Uterus (tissue), 4 donors: ENCODE results near the gene NEIL1. TPM values are rescaled to one million over a fixed set of nuclear protein-coding genes. Genes with fewer than 3 reads are reported as not detected.

Experiments used
- DNase-seq, 2 donors: peaks; one replicate each; pipeline ENCODE4 v3.0.0-alpha.2; 2019 to 2020
- H3K27ac ChIP-seq, 2 donors: fragments of 200-600 bp; sonication (generic); 1 replicate in 1 of 2; 2 replicates in 1 of 2; pipeline ENCODE4 v1.5.1; 2016 to 2018
- H3K27me3 ChIP-seq, 2 donors: fragments of 200-600 bp; sonication (generic); one replicate each; pipeline ENCODE4 v1.5.1; 2018 to 2019; ENCODE audit warnings: control low read depth in 1 of 2
- H3K36me3 ChIP-seq, 2 donors: fragments of 200-600 bp; sonication (generic); one replicate each; pipeline ENCODE4 v1.5.1; 2019; ENCODE audit warnings: control low read depth in 1 of 2
- H3K4me1 ChIP-seq, 2 donors: fragments of 200-600 bp; sonication (generic); one replicate each; pipeline ENCODE4 v1.5.1; 2018 to 2019; ENCODE audit warnings: control low read depth in 1 of 2
- H3K4me3 ChIP-seq, 2 donors: fragments of 200-600 bp; sonication (generic); 1 replicate in 1 of 2; 2 replicates in 1 of 2; pipeline ENCODE4 v1.5.1; 2018 to 2019; ENCODE audit warnings: mild to moderate bottlenecking in 1 of 2
- H3K9me3 ChIP-seq, 2 donors: fragments of 200-600 bp; sonication (generic); one replicate each; pipeline ENCODE4 v1.5.1; 2019; ENCODE audit warnings: control low read depth in 1 of 2
- POLR2A ChIP-seq, 2 donors: fragments of 450-650 bp; IDR thresholded peaks; one replicate each; pipeline ENCODE4 v1.6.1; 2016; ENCODE audit warnings: antibody characterized with exemption in 2 of 2, mild to moderate bottlenecking in 1 of 2, moderate library complexity in 1 of 2
- intact Hi-C: fragments of 100-400 bp; cut with DNase I; formaldehyde crosslinking; loops from one replicate; pipeline ENCODE4 v1.15.1; 2023; ENCODE audit warnings: low total_unique reads
- total RNA-seq, 4 donors: library from RNA; depleted of rRNA in 3 of 4; stranded (reverse); fragments of >200 nt in 3 of 4; gene quantifications; one replicate each; pipeline versions ENCODE4 v1.1.0 to v1.2.4, GENCODE V29; 2014 to 2023
- TF ChIP-seq, protein P1 (sequence below), 4 experiments: fragments of 200-600 bp in 2 of 4; fragments of 450-650 bp in 2 of 4; sonication (generic) in 2 of 4; IDR thresholded peaks; one replicate each; pipeline ENCODE4 v1.5.1; 2016 to 2019; ENCODE audit warnings: antibody characterized with exemption in 4 of 4, mild to moderate bottlenecking in 2 of 4, moderate library complexity in 1 of 4
- donor health status: DM: yes; HTN: yes; CAD: no.

NEIL1 gene
- total RNA-seq, 4 donors from 2014 or later = 6.5 to 155 (median 37.2) TPM

DNA sequence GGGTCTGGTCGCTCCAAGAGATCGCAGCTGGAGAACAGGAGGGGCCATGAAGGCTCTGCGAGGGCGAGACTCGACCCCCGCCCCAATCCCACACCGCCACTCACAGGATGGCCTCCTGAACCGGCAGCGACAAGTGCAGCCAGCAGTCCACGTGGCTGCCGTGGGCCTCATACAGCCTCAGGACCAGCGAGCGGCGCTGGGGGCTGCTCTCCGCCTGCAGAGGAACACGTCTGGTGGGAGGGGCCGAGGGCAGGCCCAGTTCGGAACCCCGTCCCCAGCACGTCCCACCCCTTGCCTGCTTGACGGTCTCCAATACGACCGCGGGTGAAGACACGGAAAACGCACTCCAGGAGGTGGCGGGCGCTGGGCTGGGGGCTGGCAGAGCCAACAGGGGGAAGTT is 9.2 kb downstream of the NEIL1 start:
- H3K27me3 ChIP-seq = no peaks in the 10 kb centered on the region
- H3K4me3 ChIP-seq = no peak overlapping the region
- H3K9me3 ChIP-seq = no peaks in the 10 kb centered on the region
- no peaks in the 10 kb centered on the region for H3K4me1 ChIP-seq
- intact Hi-C loops = no loop called here
- no peak overlapping the region for H3K27ac ChIP-seq
- DNase-seq = no peak
- no peaks in the 10 kb centered on the region for H3K36me3 ChIP-seq
- TF ChIP-seq POLR2A (IDR thresholded peaks at IDR 0.05) = no peak
- TF ChIP-seq, protein P1, sequence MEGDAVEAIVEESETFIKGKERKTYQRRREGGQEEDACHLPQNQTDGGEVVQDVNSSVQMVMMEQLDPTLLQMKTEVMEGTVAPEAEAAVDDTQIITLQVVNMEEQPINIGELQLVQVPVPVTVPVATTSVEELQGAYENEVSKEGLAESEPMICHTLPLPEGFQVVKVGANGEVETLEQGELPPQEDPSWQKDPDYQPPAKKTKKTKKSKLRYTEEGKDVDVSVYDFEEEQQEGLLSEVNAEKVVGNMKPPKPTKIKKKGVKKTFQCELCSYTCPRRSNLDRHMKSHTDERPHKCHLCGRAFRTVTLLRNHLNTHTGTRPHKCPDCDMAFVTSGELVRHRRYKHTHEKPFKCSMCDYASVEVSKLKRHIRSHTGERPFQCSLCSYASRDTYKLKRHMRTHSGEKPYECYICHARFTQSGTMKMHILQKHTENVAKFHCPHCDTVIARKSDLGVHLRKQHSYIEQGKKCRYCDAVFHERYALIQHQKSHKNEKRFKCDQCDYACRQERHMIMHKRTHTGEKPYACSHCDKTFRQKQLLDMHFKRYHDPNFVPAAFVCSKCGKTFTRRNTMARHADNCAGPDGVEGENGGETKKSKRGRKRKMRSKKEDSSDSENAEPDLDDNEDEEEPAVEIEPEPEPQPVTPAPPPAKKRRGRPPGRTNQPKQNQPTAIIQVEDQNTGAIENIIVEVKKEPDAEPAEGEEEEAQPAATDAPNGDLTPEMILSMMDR (IDR thresholded peaks at IDR 0.05) = no peak

DNA sequence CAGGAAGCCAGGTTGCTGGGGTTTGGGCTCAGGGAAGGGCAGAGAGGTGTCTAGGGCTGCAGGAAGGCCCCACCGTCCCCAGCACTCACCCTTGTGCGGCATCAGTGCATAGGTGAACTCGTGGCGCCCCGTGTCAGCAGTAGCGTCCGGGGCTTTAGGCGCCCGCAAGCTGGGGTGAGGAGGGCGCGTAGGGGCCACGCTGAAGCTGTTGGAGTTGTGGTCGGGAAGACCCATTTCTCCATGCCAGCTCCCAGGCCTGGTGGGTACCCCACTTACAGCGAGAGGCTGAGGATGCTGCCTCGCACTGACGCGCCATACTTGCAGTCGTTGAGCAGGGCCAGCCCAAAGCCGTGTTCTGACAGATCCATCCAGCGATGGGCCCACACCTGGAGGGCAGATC is 9.7 kb downstream of the NEIL1 start:
- DNase-seq = no peak
- Histone ChIP-seq H3K4me3 (no peak overlapping the region), H3K27ac (no peak overlapping the region), H3K4me1 (no peaks in the 10 kb centered on the region), H3K9me3 (no peaks in the 10 kb centered on the region), H3K27me3 (no peaks in the 10 kb centered on the region), H3K36me3 (no peaks in the 10 kb centered on the region)
- TF ChIP-seq, protein P1 (IDR thresholded peaks at IDR 0.05) = no peak
- no peak for TF ChIP-seq POLR2A (IDR thresholded peaks at IDR 0.05)
- intact Hi-C loops = no loop called here

DNA sequence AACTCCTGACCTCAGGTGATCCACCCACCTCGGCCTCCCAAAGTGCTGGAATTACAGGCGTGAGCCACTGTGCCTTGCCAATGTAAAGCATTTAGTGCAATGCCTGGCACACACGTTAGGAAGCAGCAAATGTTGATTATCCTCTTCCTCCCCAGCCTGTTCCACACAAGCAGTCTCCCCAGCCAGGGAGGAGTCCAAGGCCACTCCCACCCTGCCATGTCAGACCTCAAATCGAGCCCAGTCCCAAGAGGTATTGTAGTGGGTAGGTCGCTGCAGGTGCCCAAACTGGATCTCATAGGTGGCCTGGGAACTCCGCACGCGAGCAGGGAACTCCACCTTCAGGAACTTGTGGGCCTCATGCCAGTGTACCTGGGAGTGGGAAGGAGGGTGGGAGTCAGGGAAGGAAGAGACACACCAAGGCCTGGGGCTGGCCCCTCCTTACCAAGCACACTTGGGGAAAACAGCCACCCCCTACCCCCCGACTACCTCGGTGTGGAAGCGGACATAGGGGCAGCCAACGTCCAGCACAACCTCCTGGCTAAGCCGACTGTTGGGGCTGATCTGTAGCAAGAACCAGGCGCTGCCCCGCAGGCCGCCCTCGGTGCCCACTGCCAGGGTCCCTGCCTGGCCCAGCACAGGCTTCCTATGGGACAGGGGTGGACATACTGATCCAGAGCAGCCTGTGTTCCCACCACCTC is 11.3 kb downstream of the NEIL1 start:
- Histone ChIP-seq H3K4me1 (no peaks in the 10 kb centered on the region), H3K27me3 (no peaks in the 10 kb centered on the region), H3K27ac (no peak overlapping the region), H3K9me3 (no peaks in the 10 kb centered on the region), H3K36me3 (no peaks in the 10 kb centered on the region), H3K4me3 (no peak overlapping the region)
- intact Hi-C loops = no loop called here
- TF ChIP-seq, protein P1 (IDR thresholded peaks at IDR 0.05) = no peak
- no peak for TF ChIP-seq POLR2A (IDR thresholded peaks at IDR 0.05)
- no peak for DNase-seq

DNA sequence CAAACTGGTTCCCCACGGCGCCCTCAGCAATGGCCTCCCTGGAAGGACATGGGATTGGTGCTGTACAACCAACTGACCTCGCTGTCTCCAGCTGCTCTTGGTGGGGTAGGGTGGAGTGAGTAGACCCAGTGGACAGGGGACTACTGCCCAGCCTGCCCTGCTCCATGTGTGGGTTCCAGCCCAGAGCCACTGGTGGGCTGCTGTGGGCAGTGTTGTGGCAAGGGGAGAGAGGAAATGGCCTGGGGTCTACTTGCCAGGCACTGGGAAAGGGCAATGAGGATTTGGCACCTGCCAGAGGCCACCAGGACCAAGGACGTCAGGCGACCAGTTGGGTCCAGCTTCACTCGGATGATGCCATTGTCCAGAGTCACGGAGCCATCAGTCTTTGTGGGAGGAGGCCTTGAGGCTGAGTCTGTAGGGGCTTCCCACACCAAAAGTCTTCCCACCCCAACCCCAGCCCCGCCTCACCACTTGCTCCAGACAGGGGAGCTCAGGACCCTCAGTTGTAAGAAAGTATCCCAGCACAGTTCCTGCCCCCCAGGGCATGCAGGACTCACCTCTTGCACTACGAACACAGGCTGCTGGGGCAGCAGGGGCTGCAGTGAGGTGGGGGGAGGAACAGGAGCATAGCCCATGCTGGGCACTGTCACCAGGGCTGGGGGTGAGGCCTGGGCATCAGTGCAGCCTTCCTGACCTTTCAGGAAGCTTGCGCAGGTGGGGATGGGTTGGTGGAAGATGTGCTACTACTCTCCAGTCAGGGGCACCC is 12.1 kb downstream of the NEIL1 start:
- H3K4me3 ChIP-seq = no peak overlapping the region
- no peaks in the 10 kb centered on the region for H3K9me3 ChIP-seq
- H3K27ac ChIP-seq = no peak overlapping the region
- no peaks in the 10 kb centered on the region for H3K27me3 ChIP-seq
- no peaks in the 10 kb centered on the region for H3K4me1 ChIP-seq
- DNase-seq = no peak
- TF ChIP-seq, protein P1 (IDR thresholded peaks at IDR 0.05) = no peak
- no peak for TF ChIP-seq POLR2A (IDR thresholded peaks at IDR 0.05)
- intact Hi-C loops = no loop called here
- no peaks in the 10 kb centered on the region for H3K36me3 ChIP-seq
